NCI-H2171 (cell line): ENCODE results near the gene CASZ1.

Source experiments
- DNase-seq: peaks from one replicate; lab custom pipeline; 2025; lab: John Stamatoyannopoulos, UW

CASZ1 gene

GRCh38 chr1:10795276-10796021 lies 997 bp downstream of the CASZ1 start:
- DNase-seq = no peak

DNA sequence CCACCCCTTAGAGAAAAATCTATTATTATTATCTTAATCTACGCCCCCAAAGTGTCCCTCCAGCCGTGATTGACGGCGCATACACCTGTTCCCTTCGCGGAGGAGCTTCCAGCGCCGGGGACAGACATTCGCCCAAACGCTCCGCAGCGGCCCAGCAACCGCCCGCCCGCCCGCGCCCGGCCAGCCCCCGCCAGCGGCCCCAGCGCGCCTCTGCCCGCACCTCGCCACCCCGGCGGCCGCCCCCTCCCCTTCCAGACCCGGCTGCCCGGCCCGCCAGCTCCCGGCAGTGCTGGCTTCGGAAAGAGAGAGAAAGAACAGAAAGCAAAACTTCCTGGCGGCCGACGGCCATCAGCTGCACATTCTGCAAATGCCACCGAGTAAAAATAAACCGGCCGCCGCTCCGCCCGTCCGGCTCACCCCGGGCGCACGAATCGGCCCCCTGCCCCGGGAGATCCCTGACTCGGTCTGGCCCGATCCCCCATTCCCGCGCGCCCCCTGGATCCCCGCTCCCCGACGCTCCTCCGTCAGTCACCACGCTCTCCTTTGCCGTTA lies 1.6 kb downstream of the CASZ1 start:
- DNase-seq = no peak

GRCh38 chr1:10793129-10793651 lies 3.3 kb downstream of the CASZ1 start:
- DNase-seq = no peak

GRCh38 chr1:10791105-10791951 lies 5.1 kb downstream of the CASZ1 start:
- DNase-seq = no peak

- no peak for DNase-seq
These were observed 6.4 kb downstream of the CASZ1 start for GRCh38 chr1:10789803-10790702.

- DNase-seq = no peak
These were observed 7.2 kb downstream of the CASZ1 start for GRCh38 chr1:10789047-10789791.

DNA sequence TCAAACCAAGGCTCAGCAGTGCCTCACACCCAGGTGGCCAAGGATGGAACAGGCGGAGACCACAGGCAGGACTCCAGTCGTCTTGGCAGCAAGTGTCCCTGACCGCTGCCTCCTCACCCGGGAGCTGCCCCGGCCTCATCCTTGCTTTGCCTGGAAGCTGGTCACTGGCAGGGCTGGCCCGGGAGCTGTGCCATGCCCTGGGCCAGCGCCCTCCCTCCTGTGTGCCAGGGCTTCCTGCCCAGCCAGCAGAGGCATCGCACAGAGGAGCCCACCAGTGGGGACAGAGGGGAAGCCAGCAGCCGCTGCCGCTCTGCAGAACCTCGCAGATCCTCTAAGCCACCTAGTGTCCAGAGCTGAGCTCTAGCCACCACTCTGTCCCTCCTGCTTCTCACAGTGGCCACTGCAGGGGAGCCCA lies 7.8 kb downstream of the CASZ1 start:
- no peak for DNase-seq

- DNase-seq = no peak
These were observed 9.2 kb downstream of the CASZ1 start for GRCh38 chr1:10787286-10787685.

DNA sequence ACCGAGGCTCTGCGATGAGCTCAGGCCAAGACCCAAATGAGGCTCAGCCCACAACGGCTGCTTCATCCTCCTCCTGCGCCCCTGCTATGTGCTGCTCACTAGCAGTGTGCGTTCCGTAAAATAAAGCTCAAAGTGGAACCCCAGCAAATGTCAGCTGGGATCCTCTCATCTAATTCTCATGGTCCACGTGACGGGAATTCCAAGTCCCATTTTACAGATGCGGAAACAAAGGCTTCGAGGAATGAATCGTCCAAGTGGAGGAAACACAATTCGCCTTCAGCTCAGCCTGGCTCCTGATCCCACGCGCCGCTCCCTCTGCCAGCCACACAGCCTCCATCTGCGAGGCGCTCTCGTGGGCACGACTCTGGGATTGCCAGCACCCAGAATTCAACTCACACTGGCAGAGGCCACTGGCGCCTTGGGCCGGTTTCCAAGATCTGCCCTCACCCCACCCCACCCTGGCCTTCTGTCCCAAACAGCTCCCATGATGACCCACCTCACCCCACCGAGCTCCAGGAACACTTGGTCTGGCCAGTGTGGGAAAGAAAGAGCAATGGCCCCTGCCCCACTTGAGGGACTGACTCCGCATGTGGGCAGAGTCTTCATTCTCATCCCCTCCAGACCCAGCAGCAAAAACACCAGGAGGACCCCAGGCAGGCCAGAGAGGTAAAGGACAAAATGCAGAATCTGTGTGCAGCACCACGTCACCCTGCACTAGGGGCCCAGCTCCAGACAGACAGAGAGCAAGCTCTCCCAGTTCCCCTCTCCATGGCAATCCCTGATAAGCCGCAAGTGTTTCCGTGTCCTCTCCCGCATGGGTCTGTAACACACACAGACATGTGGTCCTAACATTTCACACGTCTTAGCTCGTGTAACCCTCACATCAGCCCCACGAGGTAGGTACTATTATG lies 10.5 kb downstream of the CASZ1 start:
- DNase-seq = no peak

DNA sequence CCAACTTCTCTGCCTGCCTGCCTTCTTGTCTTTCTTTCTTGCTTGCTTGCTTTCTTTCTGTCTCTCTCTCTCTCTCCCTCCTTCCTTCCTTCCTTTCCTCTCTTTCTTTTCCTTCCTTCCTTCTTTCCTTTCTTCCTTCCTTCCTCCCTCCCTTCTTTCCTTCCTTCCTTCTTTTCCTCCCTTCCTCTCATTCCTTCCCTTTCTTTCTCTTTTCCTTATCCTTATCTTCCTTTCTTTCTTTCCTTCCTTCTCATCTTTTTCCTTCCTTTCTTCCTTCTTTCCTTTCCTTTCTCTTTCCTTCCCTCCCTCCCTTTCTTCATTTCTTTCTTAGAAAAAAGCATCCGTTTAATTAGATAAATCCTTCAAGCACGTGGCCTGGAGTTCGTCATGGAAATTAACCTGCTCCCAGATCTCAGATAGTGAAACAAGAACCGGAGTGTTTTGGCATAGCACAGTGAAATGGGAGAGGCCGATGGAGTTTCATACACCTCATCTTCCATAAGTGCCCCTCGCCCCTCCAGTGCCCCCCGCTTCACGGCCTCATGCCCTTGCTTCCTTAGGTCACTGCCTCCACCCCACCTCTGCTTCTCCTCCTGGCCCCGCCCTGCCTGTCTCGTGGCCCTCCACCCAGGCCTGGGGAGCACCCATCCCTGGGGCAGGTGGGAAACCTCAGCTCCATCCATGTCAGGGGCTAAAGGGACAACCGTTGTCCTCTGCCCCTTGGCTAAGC lies 11.3 kb downstream of the CASZ1 start:
- DNase-seq = no peak

- no peak for DNase-seq
These were observed 13.8 kb downstream of the CASZ1 start for GRCh38 chr1:10782491-10783244.

GRCh38 chr1:10781137-10781536 lies 15.3 kb downstream of the CASZ1 start:
- no peak for DNase-seq

DNA sequence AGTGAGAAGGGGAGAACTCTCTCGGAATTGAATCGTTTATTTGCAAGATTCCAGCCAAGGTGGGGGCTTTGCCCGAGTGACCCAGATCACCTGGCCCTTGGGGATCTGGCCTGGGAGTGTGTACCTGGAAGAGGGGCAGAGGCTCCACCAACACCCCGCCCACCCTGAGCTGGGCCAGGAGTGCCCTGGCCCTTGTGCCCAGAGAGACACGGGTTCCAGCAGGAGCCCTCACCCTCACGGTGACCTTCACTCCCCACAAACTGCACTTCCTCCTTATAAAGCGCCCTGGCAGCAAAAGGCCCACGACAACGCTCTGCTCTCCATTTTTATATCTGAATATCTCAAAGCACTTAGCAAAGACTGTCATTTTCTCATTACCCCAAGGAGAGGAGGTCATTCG lies 16.6 kb downstream of the CASZ1 start:
- no peak for DNase-seq

DNA sequence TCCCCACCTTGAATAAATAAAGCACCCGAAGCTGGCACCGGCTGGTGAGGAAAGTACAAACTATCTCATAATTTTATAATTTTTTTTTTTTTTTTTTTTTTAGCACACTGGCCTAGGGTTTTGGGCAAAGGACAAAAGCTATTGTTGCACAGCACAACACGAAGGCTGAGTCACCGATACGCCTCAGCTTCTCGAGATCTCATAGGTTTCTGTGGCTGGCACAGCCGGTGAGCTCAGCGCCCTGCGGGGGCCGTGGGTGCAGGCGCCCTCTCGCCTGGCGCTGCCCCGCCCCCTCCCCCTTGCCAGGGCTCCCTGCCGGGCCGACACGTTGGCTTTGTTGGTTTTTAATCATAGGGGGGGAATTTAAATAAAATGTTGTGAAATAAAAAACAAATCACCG lies 17.2 kb downstream of the CASZ1 start:
- DNase-seq = peak; percentile 77

DNA sequence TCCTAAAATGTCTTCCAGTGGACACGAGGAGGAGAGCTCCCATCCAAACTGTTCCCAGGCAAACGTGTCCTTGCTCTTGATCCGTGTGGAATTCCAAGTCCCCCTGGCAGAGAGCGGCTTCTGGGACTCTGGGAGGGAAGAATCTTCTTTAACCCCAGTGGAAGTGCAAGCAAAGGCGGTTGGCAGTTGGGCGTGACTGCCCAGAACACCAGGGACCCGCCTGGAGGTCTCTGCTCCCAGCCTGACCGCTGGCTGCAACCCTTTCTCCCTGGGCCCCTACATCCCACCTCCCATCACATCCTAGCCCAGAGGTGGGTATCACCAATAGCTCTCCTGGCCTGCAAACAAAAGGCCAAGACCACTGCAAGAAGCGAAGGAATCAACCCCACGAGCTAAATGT lies 17.8 kb downstream of the CASZ1 start:
- DNase-seq = no peak

GRCh38 chr1:10777749-10778574 lies 18.5 kb downstream of the CASZ1 start:
- DNase-seq = no peak

DNA sequence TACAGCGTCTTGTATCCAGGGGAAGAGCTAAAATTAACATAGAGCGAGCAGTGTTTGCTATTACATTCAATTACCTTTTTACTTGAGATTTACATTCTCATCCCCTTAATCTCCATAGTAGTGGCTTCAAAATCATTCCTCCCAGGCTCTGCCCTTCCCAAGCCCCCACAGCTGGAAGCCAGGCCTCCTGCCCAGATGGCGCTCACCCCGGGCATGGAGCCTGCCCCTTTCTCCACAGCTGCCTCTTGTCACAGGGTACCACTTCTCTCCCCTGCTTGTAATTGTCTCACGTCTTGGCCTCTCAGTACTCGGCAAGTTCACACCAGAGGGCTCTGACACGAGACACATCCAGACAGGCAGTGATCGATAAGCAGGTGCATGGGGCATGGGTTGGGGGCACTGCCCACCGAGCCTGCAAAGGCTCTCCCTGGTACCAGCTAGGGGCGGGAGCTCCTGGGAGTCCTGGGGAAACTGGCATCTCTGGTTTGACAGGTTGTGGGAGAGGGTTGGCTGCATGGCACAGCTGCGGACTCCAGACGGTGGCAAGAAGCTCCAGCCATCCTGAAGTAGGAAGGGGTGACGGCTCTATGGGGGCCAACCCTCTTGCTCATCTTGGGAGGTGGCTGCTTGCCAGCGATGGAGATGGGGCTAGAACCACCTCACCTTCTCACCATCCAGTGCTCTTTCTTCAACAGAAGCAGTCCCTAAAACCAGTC lies 20.1 kb downstream of the CASZ1 start:
- DNase-seq = peak; percentile 38
